Ishikawa (cell line): ENCODE results near the gene ZIC2.

Experiments
- CEBPB ChIP-seq: IDR thresholded peaks from 2 replicates; pipeline ENCODE4 v1.6.1; 2012
- CREB1 ChIP-seq: IDR thresholded peaks from 2 replicates; pipeline ENCODE4 v1.6.1; 2012; ENCODE audit warnings: low read depth
- EGR1 ChIP-seq: IDR thresholded peaks from 2 replicates; pipeline ENCODE4 v1.6.1; 2012
- EP300 ChIP-seq: IDR thresholded peaks from 2 replicates; pipeline ENCODE4 v1.6.1; 2012; ENCODE audit warnings: borderline replicate concordance
- FOXM1 ChIP-seq: IDR thresholded peaks from 2 replicates; pipeline ENCODE4 v1.6.1; 2012; ENCODE audit warnings: low read depth, borderline replicate concordance
- MAX ChIP-seq: IDR thresholded peaks from 2 replicates; pipeline ENCODE4 v1.6.1; 2012
- NFIC ChIP-seq: IDR thresholded peaks from 2 replicates; pipeline ENCODE4 v1.6.1; 2012
- RAD21 ChIP-seq: IDR thresholded peaks from 2 replicates; pipeline ENCODE4 v1.6.1; 2012; ENCODE audit warnings: low read depth
- REST ChIP-seq: IDR thresholded peaks from 2 replicates; pipeline ENCODE4 v1.6.1; 2012; ENCODE audit warnings: low read depth, mild to moderate bottlenecking
- TAF1 ChIP-seq: IDR thresholded peaks from 2 replicates; pipeline ENCODE4 v1.6.1; 2012; ENCODE audit warnings: low read depth, mild to moderate bottlenecking
- TCF12 ChIP-seq: IDR thresholded peaks from 2 replicates; pipeline ENCODE4 v1.6.1; 2012; ENCODE audit warnings: low read depth
- TEAD4 ChIP-seq: IDR thresholded peaks from 2 replicates; pipeline ENCODE4 v1.6.1; 2012
- USF1 ChIP-seq: IDR thresholded peaks from 2 replicates; pipeline ENCODE4 v1.6.1; 2012
- YY1 ChIP-seq: IDR thresholded peaks from 2 replicates; pipeline ENCODE4 v1.6.1; 2012; ENCODE audit warnings: low read depth
- ZBTB7A ChIP-seq: IDR thresholded peaks from 2 replicates; pipeline ENCODE4 v1.6.1; 2012; ENCODE audit warnings: low read depth

ZIC2 gene

GRCh38 chr13:99969919-99970650 lies 11.5 kb upstream of the ZIC2 start:
- TF ChIP-seq TAF1 = peak; percentile 41
- no peak for TF ChIP-seq EP300
- TF ChIP-seq MAX = peak; percentile 88
- peak; percentile 63 for TF ChIP-seq USF1

- TF ChIP-seq EP300 (no peak; the same call in 1 of the 2 replicates), MAX (peak; percentile 92), YY1 (peak; percentile 67), NFIC (no peak), CEBPB (no peak), USF1 (peak; percentile 35; the same call in 1 of the 2 replicates), EGR1 (0 out of 2 replicates have a peak, but pooled peaks have one; percentile 6)
Measured at GRCh38 chr13:99970651-99971575, 10.7 kb upstream of the ZIC2 start.

- TF ChIP-seq ZBTB7A (0 out of 2 replicates have a peak, but pooled peaks have one; percentile 45), MAX (peak; percentile 74), EP300 (no peak), CEBPB (no peak)
Measured at GRCh38 chr13:99971576-99972189, 9.9 kb upstream of the ZIC2 start, which contains the start of gene ZIC5. ZIC5 (minus strand) TSS chr13:99971767; CDS start chr13:99971603, 164 bp downstream.

GRCh38 chr13:99972190-99972731 lies 9.3 kb upstream of the ZIC2 start:
- TF ChIP-seq EP300 (no peak), RAD21 (no peak), NFIC (no peak), ZBTB7A (no peak), CREB1 (no peak), FOXM1 (no peak), TAF1 (no peak), USF1 (no peak), TEAD4 (no peak), MAX (no peak), EGR1 (no peak), YY1 (no peak), TCF12 (no peak), REST (no peak)

- no peak for TF ChIP-seq TAF1
- no peak for TF ChIP-seq ZBTB7A
- TF ChIP-seq TEAD4 = no peak
- no peak for TF ChIP-seq CREB1
- TF ChIP-seq CEBPB = no peak
- no peak for TF ChIP-seq RAD21
- no peak for TF ChIP-seq EP300
- no peak for TF ChIP-seq REST
- no peak for TF ChIP-seq FOXM1
- no peak for TF ChIP-seq NFIC
- TF ChIP-seq TCF12 = no peak
Measured at GRCh38 chr13:99973163-99973807, 8.3 kb upstream of the ZIC2 start.
